Daoy (cell line): ENCODE measurements around the gene PPP4R4. TPM values are rescaled to one million over a fixed set of nuclear protein-coding genes. Genes with fewer than 3 reads are reported as not detected.

Source experiments
- DNase-seq: peaks from one replicate; pipeline ENCODE4 v3.0.0-alpha.2; 2015; ENCODE audit warnings: low read depth
- total RNA-seq: library from RNA; depleted of rRNA; stranded (reverse); fragments of >200 nt; shearing (Covaris generic); gene quantifications from 2 replicates; pipeline ENCODE4 v1.2.3, GENCODE V29; 2014; rRNA removed

PPP4R4 gene
- total RNA-seq, 1 experiment from 2014 or later, result 17.6 TPM

GRCh38 chr14:94307410-94307992, 133.4 kb downstream of the PPP4R4 start:
- no peak for DNase-seq

GRCh38 chr14:94309721-94310120, 135.6 kb downstream of the PPP4R4 start:
- DNase-seq, result no peak

- no peak for DNase-seq
Measured at GRCh38 chr14:94310248-94310647, 136.1 kb downstream of the PPP4R4 start.

- no peak for DNase-seq
Measured at GRCh38 chr14:94312481-94313246, 138.5 kb downstream of the PPP4R4 start.

GRCh38 chr14:94313991-94314655, 140.0 kb downstream of the PPP4R4 start:
- no peak for DNase-seq

GRCh38 chr14:94314890-94315289, 140.8 kb downstream of the PPP4R4 start:
- DNase-seq, result no peak

- DNase-seq, result no peak
Measured at GRCh38 chr14:94316692-94317091, 142.6 kb downstream of the PPP4R4 start.

GRCh38 chr14:94317259-94317658, 143.1 kb downstream of the PPP4R4 start:
- DNase-seq, result no peak

GRCh38 chr14:94320243-94320642, 146.1 kb downstream of the PPP4R4 start:
- DNase-seq, result no peak

- DNase-seq, result no peak
Measured at GRCh38 chr14:94321421-94322271, 147.5 kb downstream of the PPP4R4 start.

- DNase-seq, result peak; percentile 86
Measured at GRCh38 chr14:94322648-94323570, 148.8 kb downstream of the PPP4R4 start, which contains the start of gene SERPINA6. Gene SERPINA6, minus strand, starts transcription at chr14:94323336. Its CDS starts 8,688 bp downstream, at chr14:94314648.

- no peak for DNase-seq
Measured at GRCh38 chr14:94328196-94328595, 154.1 kb downstream of the PPP4R4 start.

Other genes with a start within 250 kb of the PPP4R4 start
- not detected in 2 replicates for gene FAM181A, start 247.0 kb upstream of the PPP4R4 start, total RNA-seq
- 1.8 and 3.0 TPM in 2 replicates for gene ASB2, start 197.8 kb upstream of the PPP4R4 start, total RNA-seq
- gene CCDC197, start 177.0 kb upstream of the PPP4R4 start, total RNA-seq, result not detected in 2 replicates
- 2.7 and 3.1 TPM in 2 replicates for gene OTUB2, start 148.0 kb upstream of the PPP4R4 start, total RNA-seq
- 215 and 264 TPM in 2 replicates for gene DDX24, start 93.1 kb upstream of the PPP4R4 start, total RNA-seq
- gene IFI27L1, start 93.0 kb upstream of the PPP4R4 start, total RNA-seq, result 15.6 and 23.6 TPM in 2 replicates
- gene IFI27, start 63.6 kb upstream of the PPP4R4 start, total RNA-seq, result 19.1 and 24.6 TPM in 2 replicates
- 68.5 and 99.1 TPM in 2 replicates for gene IFI27L2, start 44.7 kb upstream of the PPP4R4 start, total RNA-seq
- not detected in 2 replicates for gene SERPINA10, start 118.9 kb downstream of the PPP4R4 start, total RNA-seq
- 0.91 and 4.1 TPM in 2 replicates for gene SERPINA6, start 149.0 kb downstream of the PPP4R4 start, total RNA-seq
- not detected in 2 replicates for gene SERPINA2, start 192.4 kb downstream of the PPP4R4 start, total RNA-seq
- 26.1 and 30.8 TPM in 2 replicates for gene SERPINA1, start 214.3 kb downstream of the PPP4R4 start, total RNA-seq